HepG2 (cell line): ENCODE results near the gene RITA1. TPM values are rescaled to one million over a fixed set of nuclear protein-coding genes. Genes with fewer than 3 reads are reported as not detected.

ENCODE experiments used
- BCL3 ChIP-seq: sonication (generic); formaldehyde crosslinking; IDR thresholded peaks from 2 replicates; pipeline ENCODE4 v1.5.1; 2020; ENCODE audit warnings: mild to moderate bottlenecking, missing genetic modification reagents, moderate library complexity
- FOSL1 ChIP-seq: sonication (generic); formaldehyde crosslinking; IDR thresholded peaks from 2 replicates; pipeline ENCODE4 v1.9.0; 2021; ENCODE audit warnings: missing genetic modification reagents, borderline replicate concordance
- HOXA7 ChIP-seq: sonication (generic); formaldehyde crosslinking; IDR thresholded peaks from 2 replicates; pipeline ENCODE4 v1.8.1; 2022; ENCODE audit warnings: mild to moderate bottlenecking, missing genetic modification reagents, moderate library complexity
- MIER2 ChIP-seq: IDR thresholded peaks from 2 replicates; pipeline ENCODE4 v1.6.1; 2016; ENCODE audit warnings: missing biosample characterization, missing genetic modification reagents
- NONO ChIP-seq, 2 experiments: fragments of 450-650 bp in 1 of 2; sonication (generic) in 1 of 2; formaldehyde crosslinking in 1 of 2; IDR thresholded peaks in 1 of 2; conservative IDR thresholded peaks in 1 of 2; 2 replicates each; pipeline versions ENCODE4 v1.6.1 to v1.8.0; 2017 to 2022; ENCODE audit warnings: mild to moderate bottlenecking in 1 of 2, missing genetic modification reagents in 1 of 2, moderate library complexity in 1 of 2
- RBFOX2 ChIP-seq: fragments of 200-400 bp; formaldehyde crosslinking; IDR thresholded peaks from 2 replicates; pipeline ENCODE4 v1.6.1; 2017; ENCODE audit warnings: low read depth, mild to moderate bottlenecking, low read length
- SP140L ChIP-seq: sonication (generic); formaldehyde crosslinking; IDR thresholded peaks from 2 replicates; pipeline ENCODE4 v1.4.0; 2020; ENCODE audit warnings: missing genetic modification reagents, borderline replicate concordance
- SP5 ChIP-seq: IDR thresholded peaks from 2 replicates; pipeline ENCODE4 v1.6.1; 2016; ENCODE audit warnings: low read depth, borderline replicate concordance
- STAG1 ChIP-seq: sonication (generic); formaldehyde crosslinking; IDR thresholded peaks from 2 replicates; pipeline ENCODE4 v1.4.0; 2020; ENCODE audit warnings: missing genetic modification reagents
- XRCC5 ChIP-seq: fragments of 200-400 bp; formaldehyde crosslinking; optimal IDR thresholded peaks from 2 replicates; pipeline ENCODE3; 2017; ENCODE audit warnings: mild to moderate bottlenecking, low read length
- ZFP62 ChIP-seq: sonication (generic); formaldehyde crosslinking; IDR thresholded peaks from 2 replicates; pipeline ENCODE4 v1.4.0; 2020; ENCODE audit warnings: missing genetic modification reagents
- ZNF382 ChIP-seq: sonication (generic); formaldehyde crosslinking; IDR thresholded peaks from 2 replicates; pipeline ENCODE4 v1.5.0; 2020; ENCODE audit warnings: missing genetic modification reagents, mild to moderate bottlenecking, borderline replicate concordance
- ZNF710 ChIP-seq: sonication (generic); formaldehyde crosslinking; IDR thresholded peaks from 2 replicates; pipeline ENCODE4 v1.5.0; 2020; ENCODE audit warnings: mild to moderate bottlenecking, missing genetic modification reagents, borderline replicate concordance
- ZNF777 ChIP-seq: sonication (generic); formaldehyde crosslinking; IDR thresholded peaks from 2 replicates; pipeline ENCODE4 v1.4.0; 2020; ENCODE audit warnings: missing genetic modification reagents
- polyA plus RNA-seq, 8 experiments: library from polyadenylated mRNA; depleted of rRNA in 3 of 8; stranded (reverse) in 7 of 8; unstranded in 1 of 8; fragments of >200 nt; fragmentation: Illumina TruSeq in 4 of 8; extraction: Trizol in 4 of 8; gene quantifications; 2 replicates each; pipeline versions ENCODE4 v1.2.1 to v1.2.3, GENCODE V29; 2011 to 2016; ENCODE audit warnings: low read depth in 4 of 8, missing spikeins in 1 of 8, mixed read lengths in 1 of 8; ENCODE audit not compliant: insufficient read depth in 1 of 8
- total RNA-seq, 5 experiments: library from RNA; depleted of rRNA; stranded (reverse); fragments of >200 nt; fragmentation: Illumina TruSeq; extraction: Trizol; gene quantifications; 2 replicates each; pipeline ENCODE4 v1.2.3, GENCODE V29; 2016; ENCODE audit warnings: low read depth in 1 of 5
- TF ChIP-seq, protein P1 (sequence below): sonication (generic); formaldehyde crosslinking; IDR thresholded peaks from 2 replicates; pipeline ENCODE4 v1.4.0; 2020; ENCODE audit warnings: missing genetic modification reagents
- TF ChIP-seq, protein P2 (sequence below): sonication (generic); IDR thresholded peaks from 2 replicates; pipeline ENCODE4 v1.6.1; 2016; ENCODE audit warnings: low read depth, borderline replicate concordance
- TF ChIP-seq, protein P3 (sequence below): sonication (generic); formaldehyde crosslinking; IDR thresholded peaks from 2 replicates; pipeline ENCODE4 v1.8.0; 2022; ENCODE audit warnings: mild to moderate bottlenecking, missing genetic modification reagents; ENCODE audit not compliant: insufficient replicate concordance
- TF ChIP-seq, protein P4 (sequence below): sonication (generic); formaldehyde crosslinking; IDR thresholded peaks from 2 replicates; pipeline ENCODE4 v1.4.0; 2020; ENCODE audit warnings: missing genetic modification reagents

Gene RITA1
- total and polyA plus RNA-seq, 2 of the 13 experiments (the other 11 are each of a cell fraction or from before 2014, with no cell fraction given), result 12.4 to 28.9 TPM

- TF ChIP-seq ZNF382 (CRISPR knock-in tag) (no peak), SP5 (CRISPR knock-in tag) (peak; percentile 37; the same call in 1 of the 2 replicates), FOSL1 (CRISPR knock-in tag) (no peak), SP140L (CRISPR knock-in tag) (no peak), XRCC5 (peak; percentile 62), NONO (IDR thresholded peaks at IDR 0.05) (no peak), NONO (CRISPR knock-in tag; conservative IDR thresholded peaks at IDR 0.05) (0 out of 2 replicates have a peak, but pooled peaks have one; percentile 29), BCL3 (CRISPR knock-in tag) (no peak), ZNF710 (CRISPR knock-in tag) (no peak), STAG1 (peak; percentile 69), RBFOX2 (peak; percentile 34; the same call in 1 of the 2 replicates), ZFP62 (CRISPR knock-in tag) (no peak), HOXA7 (CRISPR knock-in tag) (peak; percentile 34; the same call in 1 of the 2 replicates), ZNF777 (CRISPR knock-in tag) (no peak), MIER2 (CRISPR knock-in tag) (no peak)
- TF ChIP-seq, protein P1, sequence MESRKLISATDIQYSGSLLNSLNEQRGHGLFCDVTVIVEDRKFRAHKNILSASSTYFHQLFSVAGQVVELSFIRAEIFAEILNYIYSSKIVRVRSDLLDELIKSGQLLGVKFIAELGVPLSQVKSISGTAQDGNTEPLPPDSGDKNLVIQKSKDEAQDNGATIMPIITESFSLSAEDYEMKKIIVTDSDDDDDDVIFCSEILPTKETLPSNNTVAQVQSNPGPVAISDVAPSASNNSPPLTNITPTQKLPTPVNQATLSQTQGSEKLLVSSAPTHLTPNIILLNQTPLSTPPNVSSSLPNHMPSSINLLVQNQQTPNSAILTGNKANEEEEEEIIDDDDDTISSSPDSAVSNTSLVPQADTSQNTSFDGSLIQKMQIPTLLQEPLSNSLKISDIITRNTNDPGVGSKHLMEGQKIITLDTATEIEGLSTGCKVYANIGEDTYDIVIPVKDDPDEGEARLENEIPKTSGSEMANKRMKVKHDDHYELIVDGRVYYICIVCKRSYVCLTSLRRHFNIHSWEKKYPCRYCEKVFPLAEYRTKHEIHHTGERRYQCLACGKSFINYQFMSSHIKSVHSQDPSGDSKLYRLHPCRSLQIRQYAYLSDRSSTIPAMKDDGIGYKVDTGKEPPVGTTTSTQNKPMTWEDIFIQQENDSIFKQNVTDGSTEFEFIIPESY (CRISPR knock-in tag), result no peak
- TF ChIP-seq, protein P2, sequence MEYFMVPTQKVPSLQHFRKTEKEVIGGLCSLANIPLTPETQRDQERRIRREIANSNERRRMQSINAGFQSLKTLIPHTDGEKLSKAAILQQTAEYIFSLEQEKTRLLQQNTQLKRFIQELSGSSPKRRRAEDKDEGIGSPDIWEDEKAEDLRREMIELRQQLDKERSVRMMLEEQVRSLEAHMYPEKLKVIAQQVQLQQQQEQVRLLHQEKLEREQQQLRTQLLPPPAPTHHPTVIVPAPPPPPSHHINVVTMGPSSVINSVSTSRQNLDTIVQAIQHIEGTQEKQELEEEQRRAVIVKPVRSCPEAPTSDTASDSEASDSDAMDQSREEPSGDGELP, result peak; percentile 47; the same call in 1 of the 2 replicates
- TF ChIP-seq, protein P3, sequence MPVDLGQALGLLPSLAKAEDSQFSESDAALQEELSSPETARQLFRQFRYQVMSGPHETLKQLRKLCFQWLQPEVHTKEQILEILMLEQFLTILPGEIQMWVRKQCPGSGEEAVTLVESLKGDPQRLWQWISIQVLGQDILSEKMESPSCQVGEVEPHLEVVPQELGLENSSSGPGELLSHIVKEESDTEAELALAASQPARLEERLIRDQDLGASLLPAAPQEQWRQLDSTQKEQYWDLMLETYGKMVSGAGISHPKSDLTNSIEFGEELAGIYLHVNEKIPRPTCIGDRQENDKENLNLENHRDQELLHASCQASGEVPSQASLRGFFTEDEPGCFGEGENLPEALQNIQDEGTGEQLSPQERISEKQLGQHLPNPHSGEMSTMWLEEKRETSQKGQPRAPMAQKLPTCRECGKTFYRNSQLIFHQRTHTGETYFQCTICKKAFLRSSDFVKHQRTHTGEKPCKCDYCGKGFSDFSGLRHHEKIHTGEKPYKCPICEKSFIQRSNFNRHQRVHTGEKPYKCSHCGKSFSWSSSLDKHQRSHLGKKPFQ (CRISPR knock-in tag), result no peak
- TF ChIP-seq, protein P4, sequence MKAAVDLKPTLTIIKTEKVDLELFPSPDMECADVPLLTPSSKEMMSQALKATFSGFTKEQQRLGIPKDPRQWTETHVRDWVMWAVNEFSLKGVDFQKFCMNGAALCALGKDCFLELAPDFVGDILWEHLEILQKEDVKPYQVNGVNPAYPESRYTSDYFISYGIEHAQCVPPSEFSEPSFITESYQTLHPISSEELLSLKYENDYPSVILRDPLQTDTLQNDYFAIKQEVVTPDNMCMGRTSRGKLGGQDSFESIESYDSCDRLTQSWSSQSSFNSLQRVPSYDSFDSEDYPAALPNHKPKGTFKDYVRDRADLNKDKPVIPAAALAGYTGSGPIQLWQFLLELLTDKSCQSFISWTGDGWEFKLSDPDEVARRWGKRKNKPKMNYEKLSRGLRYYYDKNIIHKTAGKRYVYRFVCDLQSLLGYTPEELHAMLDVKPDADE (CRISPR knock-in tag), result no peak
These were observed 10.8 kb upstream of the RITA1 start (continued) for GRCh38 chr12:113174461-113175384.
